ENCODE results near the gene CDON.

DNA sequence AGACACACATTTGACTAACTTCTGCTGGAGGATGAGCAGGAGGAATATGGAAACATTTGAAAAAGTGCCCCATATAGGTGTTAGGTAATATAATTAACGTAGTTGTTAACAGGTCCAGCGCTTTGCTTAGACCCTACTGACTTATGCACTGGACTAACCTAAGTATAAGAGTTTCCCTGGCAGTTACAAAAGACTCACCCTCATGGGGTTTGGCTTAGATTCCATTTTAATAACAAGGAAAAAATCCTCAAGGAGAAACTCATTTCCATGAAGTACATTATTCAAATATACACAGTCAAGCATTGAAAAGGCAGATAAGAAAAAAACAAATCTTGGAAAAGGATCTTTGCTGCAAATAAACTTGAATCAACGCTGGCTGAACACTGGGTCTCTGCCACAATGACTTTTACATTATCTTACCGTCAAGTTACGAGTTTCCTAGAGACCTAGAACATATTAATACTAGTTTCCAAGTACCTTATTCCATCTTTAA, 27.7 kb downstream of the CDON start:
- TF ChIP-seq, protein P1, sequence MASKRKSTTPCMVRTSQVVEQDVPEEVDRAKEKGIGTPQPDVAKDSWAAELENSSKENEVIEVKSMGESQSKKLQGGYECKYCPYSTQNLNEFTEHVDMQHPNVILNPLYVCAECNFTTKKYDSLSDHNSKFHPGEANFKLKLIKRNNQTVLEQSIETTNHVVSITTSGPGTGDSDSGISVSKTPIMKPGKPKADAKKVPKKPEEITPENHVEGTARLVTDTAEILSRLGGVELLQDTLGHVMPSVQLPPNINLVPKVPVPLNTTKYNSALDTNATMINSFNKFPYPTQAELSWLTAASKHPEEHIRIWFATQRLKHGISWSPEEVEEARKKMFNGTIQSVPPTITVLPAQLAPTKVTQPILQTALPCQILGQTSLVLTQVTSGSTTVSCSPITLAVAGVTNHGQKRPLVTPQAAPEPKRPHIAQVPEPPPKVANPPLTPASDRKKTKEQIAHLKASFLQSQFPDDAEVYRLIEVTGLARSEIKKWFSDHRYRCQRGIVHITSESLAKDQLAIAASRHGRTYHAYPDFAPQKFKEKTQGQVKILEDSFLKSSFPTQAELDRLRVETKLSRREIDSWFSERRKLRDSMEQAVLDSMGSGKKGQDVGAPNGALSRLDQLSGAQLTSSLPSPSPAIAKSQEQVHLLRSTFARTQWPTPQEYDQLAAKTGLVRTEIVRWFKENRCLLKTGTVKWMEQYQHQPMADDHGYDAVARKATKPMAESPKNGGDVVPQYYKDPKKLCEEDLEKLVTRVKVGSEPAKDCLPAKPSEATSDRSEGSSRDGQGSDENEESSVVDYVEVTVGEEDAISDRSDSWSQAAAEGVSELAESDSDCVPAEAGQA (IDR thresholded peaks at IDR 0.05; ENCODE audit: low read depth): no peak
- TF ChIP-seq, protein P1 (CRISPR knock-in tag; IDR thresholded peaks at IDR 0.05; ENCODE audit: borderline replicate concordance): no peak
- TF ChIP-seq, protein P2, sequence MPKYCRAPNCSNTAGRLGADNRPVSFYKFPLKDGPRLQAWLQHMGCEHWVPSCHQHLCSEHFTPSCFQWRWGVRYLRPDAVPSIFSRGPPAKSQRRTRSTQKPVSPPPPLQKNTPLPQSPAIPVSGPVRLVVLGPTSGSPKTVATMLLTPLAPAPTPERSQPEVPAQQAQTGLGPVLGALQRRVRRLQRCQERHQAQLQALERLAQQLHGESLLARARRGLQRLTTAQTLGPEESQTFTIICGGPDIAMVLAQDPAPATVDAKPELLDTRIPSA (CRISPR knock-in tag; IDR thresholded peaks at IDR 0.05; ENCODE audit: borderline replicate concordance): no peak
- TF ChIP-seq SP4 (CRISPR knock-in tag; IDR thresholded peaks at IDR 0.05): no peak
- no peak for TF ChIP-seq ETV5 (CRISPR knock-in tag; IDR thresholded peaks at IDR 0.05; ENCODE audit: borderline replicate concordance)
- no peak for TF ChIP-seq SMC3 (IDR thresholded peaks at IDR 0.05; ENCODE audit: low read length)
- TF ChIP-seq, protein P3, sequence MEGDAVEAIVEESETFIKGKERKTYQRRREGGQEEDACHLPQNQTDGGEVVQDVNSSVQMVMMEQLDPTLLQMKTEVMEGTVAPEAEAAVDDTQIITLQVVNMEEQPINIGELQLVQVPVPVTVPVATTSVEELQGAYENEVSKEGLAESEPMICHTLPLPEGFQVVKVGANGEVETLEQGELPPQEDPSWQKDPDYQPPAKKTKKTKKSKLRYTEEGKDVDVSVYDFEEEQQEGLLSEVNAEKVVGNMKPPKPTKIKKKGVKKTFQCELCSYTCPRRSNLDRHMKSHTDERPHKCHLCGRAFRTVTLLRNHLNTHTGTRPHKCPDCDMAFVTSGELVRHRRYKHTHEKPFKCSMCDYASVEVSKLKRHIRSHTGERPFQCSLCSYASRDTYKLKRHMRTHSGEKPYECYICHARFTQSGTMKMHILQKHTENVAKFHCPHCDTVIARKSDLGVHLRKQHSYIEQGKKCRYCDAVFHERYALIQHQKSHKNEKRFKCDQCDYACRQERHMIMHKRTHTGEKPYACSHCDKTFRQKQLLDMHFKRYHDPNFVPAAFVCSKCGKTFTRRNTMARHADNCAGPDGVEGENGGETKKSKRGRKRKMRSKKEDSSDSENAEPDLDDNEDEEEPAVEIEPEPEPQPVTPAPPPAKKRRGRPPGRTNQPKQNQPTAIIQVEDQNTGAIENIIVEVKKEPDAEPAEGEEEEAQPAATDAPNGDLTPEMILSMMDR (CRISPR knock-in tag; IDR thresholded peaks at IDR 0.05): no peak

Data from HepG2 (cell line).